H9 (cell line): ENCODE results near the gene NRXN3. TPM values are rescaled to one million over a fixed set of nuclear protein-coding genes. Genes with fewer than 3 reads are reported as not detected.

Experiments used
- DNase-seq: peaks from one replicate; pipeline ENCODE4 v3.0.0-alpha.2; 2017
- H2AFZ ChIP-seq: one replicate; pipeline ENCODE4 v1.6.1; 2013; ENCODE audit warnings: mild to moderate bottlenecking, low read length, control low read depth, moderate library complexity
- H2AK5ac ChIP-seq: 2 replicates; pipeline ENCODE4 v1.6.1; 2013; ENCODE audit warnings: low read length, control low read depth, mixed read lengths; ENCODE audit not compliant: insufficient read length
- H2BK120ac ChIP-seq: one replicate; pipeline ENCODE4 v1.6.1; 2013; ENCODE audit warnings: low read depth, mild to moderate bottlenecking, low read length, control low read depth, inconsistent platforms; ENCODE audit not compliant: poor library complexity, severe bottlenecking
- H2BK12ac ChIP-seq: 2 replicates; pipeline ENCODE4 v1.6.1; 2013; ENCODE audit warnings: low read length, control low read depth, mixed read lengths, low read depth; ENCODE audit not compliant: insufficient read length
- H2BK15ac ChIP-seq: 2 replicates; pipeline ENCODE4 v1.6.1; 2013; ENCODE audit warnings: low read depth, low read length, control low read depth
- H2BK20ac ChIP-seq: one replicate; pipeline ENCODE4 v1.6.1; 2013; ENCODE audit warnings: low read depth, mild to moderate bottlenecking, low read length, control low read depth, inconsistent platforms; ENCODE audit not compliant: poor library complexity, severe bottlenecking
- H2BK5ac ChIP-seq: 2 replicates; pipeline ENCODE4 v1.6.1; 2013; ENCODE audit warnings: low read length, control low read depth, mixed read lengths; ENCODE audit not compliant: insufficient read length
- H3K14ac ChIP-seq: 2 replicates; pipeline ENCODE4 v1.6.1; 2013; ENCODE audit warnings: low read length, control low read depth; ENCODE audit not compliant: insufficient read depth
- H3K18ac ChIP-seq: 2 replicates; pipeline ENCODE4 v1.6.1; 2013; ENCODE audit warnings: low read depth, mild to moderate bottlenecking, mixed read lengths, low read length, control low read depth; ENCODE audit not compliant: insufficient read length
- H3K23ac ChIP-seq: 2 replicates; pipeline ENCODE4 v1.6.1; 2013; ENCODE audit warnings: low read length, control low read depth, mixed read lengths, low read depth; ENCODE audit not compliant: insufficient read length
- H3K23me2 ChIP-seq: 2 replicates; pipeline ENCODE4 v1.6.1; 2013; ENCODE audit warnings: low read depth, mild to moderate bottlenecking, mixed read lengths, low read length, control low read depth; ENCODE audit not compliant: insufficient read length, poor library complexity, severe bottlenecking
- H3K27ac ChIP-seq: 2 replicates; pipeline ENCODE4 v1.5.1; 2013; ENCODE audit warnings: low read length, control low read depth, mixed read lengths, low read depth; ENCODE audit not compliant: insufficient read length
- H3K27me3 ChIP-seq: 2 replicates; pipeline ENCODE4 v1.6.1; 2013; ENCODE audit warnings: low read length, control low read depth, inconsistent platforms; ENCODE audit not compliant: insufficient read depth
- H3K4ac ChIP-seq: 2 replicates; pipeline ENCODE4 v1.6.1; 2013; ENCODE audit warnings: low read depth, mild to moderate bottlenecking, control low read depth, inconsistent platforms, low read length, moderate library complexity
- H3K4me1 ChIP-seq: 2 replicates; pipeline ENCODE4 v1.6.1; 2013; ENCODE audit warnings: low read length, control low read depth, inconsistent platforms; ENCODE audit not compliant: insufficient read depth
- H3K4me2 ChIP-seq: 2 replicates; pipeline ENCODE4 v1.6.1; 2013; ENCODE audit warnings: low read length, control low read depth, mixed read lengths; ENCODE audit not compliant: insufficient read length, insufficient read depth
- H3K56ac ChIP-seq: 2 replicates; pipeline ENCODE4 v1.6.1; 2013; ENCODE audit warnings: low read depth, mild to moderate bottlenecking, mixed read lengths, low read length, control low read depth; ENCODE audit not compliant: insufficient read length
- H3K79me1 ChIP-seq: 2 replicates; pipeline ENCODE4 v1.6.1; 2013; ENCODE audit warnings: low read depth, mild to moderate bottlenecking, moderate library complexity, low read length, control low read depth, inconsistent platforms; ENCODE audit not compliant: insufficient read depth, poor library complexity, severe bottlenecking
- H3K79me2 ChIP-seq: 2 replicates; pipeline ENCODE4 v1.6.1; 2013; ENCODE audit warnings: low read length, control low read depth, inconsistent platforms; ENCODE audit not compliant: insufficient read depth
- H3K9ac ChIP-seq: 2 replicates; pipeline ENCODE4 v1.6.1; 2013; ENCODE audit warnings: low read length, control low read depth, mixed read lengths; ENCODE audit not compliant: insufficient read length; ENCODE audit errors: extremely low read depth
- H3K9me3 ChIP-seq: one replicate; pipeline ENCODE4 v1.6.1; 2013; ENCODE audit warnings: low read depth, low read length, inconsistent platforms; ENCODE audit not compliant: control insufficient read depth
- H3T11ph ChIP-seq: one replicate; pipeline ENCODE4 v1.6.1; 2013; ENCODE audit warnings: mild to moderate bottlenecking, low read length, control low read depth, inconsistent platforms
- H4K20me1 ChIP-seq: one replicate; pipeline ENCODE4 v1.6.1; 2013; ENCODE audit not compliant: control insufficient read depth, insufficient read length, insufficient read depth
- H4K5ac ChIP-seq: 2 replicates; pipeline ENCODE4 v1.6.1; 2013; ENCODE audit warnings: low read depth, mild to moderate bottlenecking, mixed read lengths, low read length, control low read depth; ENCODE audit not compliant: insufficient read length
- H4K8ac ChIP-seq: replicated peaks from 2 replicates; pipeline ENCODE4 v1.6.1; 2013; ENCODE audit warnings: low read length, control low read depth, mixed read lengths, low read depth; ENCODE audit not compliant: insufficient read length
- H4K91ac ChIP-seq: 2 replicates; pipeline ENCODE4 v1.6.1; 2013; ENCODE audit warnings: low read depth, mild to moderate bottlenecking, moderate library complexity, mixed read lengths, low read length, control low read depth; ENCODE audit not compliant: insufficient read length
- H3K27ac Mint-ChIP-seq, 3 experiments: 2 replicates in 2 of 3; 3 replicates in 1 of 3; pipeline ENCODE4 v1.8.0; 2020 to 2021; ENCODE audit warnings: mixed read lengths in 3 of 3, mild to moderate bottlenecking in 1 of 3, moderate library complexity in 1 of 3
- H3K27me3 Mint-ChIP-seq: 2 replicates; pipeline ENCODE4 v1.8.0; 2021; ENCODE audit warnings: low read depth, mild to moderate bottlenecking, moderate library complexity, mixed read lengths
- H3K36me3 Mint-ChIP-seq, 3 experiments: 2 replicates in 2 of 3; 3 replicates in 1 of 3; pipeline ENCODE4 v1.8.0; 2020 to 2021; ENCODE audit warnings: low read depth in 3 of 3, mixed read lengths in 3 of 3; ENCODE audit not compliant: insufficient read depth in 1 of 3
- H3K4me1 Mint-ChIP-seq, 2 experiments: 2 replicates each; pipeline ENCODE4 v1.8.0; 2020; ENCODE audit warnings: mixed read lengths in 2 of 2
- H3K4me3 Mint-ChIP-seq, 2 experiments: 2 replicates in 1 of 2; 3 replicates in 1 of 2; pipeline ENCODE4 v1.8.0; 2020 to 2021; ENCODE audit warnings: mild to moderate bottlenecking in 2 of 2, mixed read lengths in 2 of 2, moderate library complexity in 1 of 2
- H3K9me3 Mint-ChIP-seq, 2 experiments: 2 replicates in 1 of 2; 3 replicates in 1 of 2; pipeline ENCODE4 v1.8.0; 2020; ENCODE audit warnings: mild to moderate bottlenecking in 2 of 2, mixed read lengths in 2 of 2, moderate library complexity in 1 of 2
- CTCF ChIP-seq: fragments of 200-600 bp; sonication (generic); conservative IDR thresholded peaks from 3 replicates; pipeline ENCODE4 v1.8.0; 2021; ENCODE audit warnings: antibody characterized with exemption, mild to moderate bottlenecking
- WGBS: extraction: QIAGEN DNeasy Blood & Tissue Kit; methylation state at CpG from one replicate; pipeline ENCODE4 v1.1.7; 2013; ENCODE audit warnings: missing lambda C conversion rate, low lambda C conversion rate, mixed read lengths; ENCODE audit not compliant: insufficient read length; ENCODE audit errors: extremely low coverage; 5-methylcytosine and 5-hydroxymethylcytosine counted together
- total RNA-seq: library from RNA; stranded (reverse); gene quantifications from 2 replicates; pipeline ENCODE4 v1.2.1, GENCODE V29; 2021

Gene NRXN3
- total RNA-seq, 1 experiment from 2014 or later = 1.8 TPM

- H2AFZ ChIP-seq = no peak overlapping the region
- no peaks in the 10 kb centered on the region for H3K23me2 ChIP-seq
- no peak for DNase-seq
- no peak overlapping the region for H4K5ac ChIP-seq
- no peak overlapping the region for H2BK20ac ChIP-seq
- no peak overlapping the region for H3K56ac ChIP-seq
- H3K79me1 ChIP-seq = no peaks in the 10 kb centered on the region
- H3K27ac ChIP-seq = no peak overlapping the region
- no peak overlapping the region for H2AK5ac ChIP-seq
- H3K27me3 ChIP-seq = no peaks in the 10 kb centered on the region
- H3K79me2 ChIP-seq = no peaks in the 10 kb centered on the region
- H3K9ac ChIP-seq = no peak overlapping the region
- no peak overlapping the region for H4K8ac ChIP-seq
- H3K14ac ChIP-seq = no peak overlapping the region
- Mint-ChIP-seq H3K4me1 (peaks cover 0 to 4% of the 10 kb centered on the region in 2 experiments; a peak in 1 of 4 replicates), H3K36me3 (no peaks in the 10 kb centered on the region), H3K9me3 (no peaks in the 10 kb centered on the region), H3K4me3 (no peak overlapping the region), H3K27me3 (no peaks in the 10 kb centered on the region), H3K27ac (no peak overlapping the region)
- H3K18ac ChIP-seq = no peak overlapping the region
- H3K9me3 ChIP-seq = no peaks in the 10 kb centered on the region
- H4K91ac ChIP-seq = no peak overlapping the region
- no peaks in the 10 kb centered on the region for H3K4me1 ChIP-seq
- no peaks in the 10 kb centered on the region for H4K20me1 ChIP-seq
- no CpG with 5 or more reads among the region's 1 CpG for WGBS
- TF ChIP-seq CTCF = no peak
- H2BK120ac ChIP-seq = no peak overlapping the region
- H3T11ph ChIP-seq = no peak overlapping the region
- no peak overlapping the region for H3K23ac ChIP-seq
- H3K4ac ChIP-seq = no peak overlapping the region
- H3K4me2 ChIP-seq = no peak overlapping the region
- no peak overlapping the region for H2BK15ac ChIP-seq
- H2BK5ac ChIP-seq = no peak overlapping the region
- no peak overlapping the region for H2BK12ac ChIP-seq
These were observed 747.3 kb downstream of the NRXN3 start for GRCh38 chr14:78917462-78917861.
